ENCODE measurements around the gene TAOK1. TPM values are rescaled to one million over a fixed set of nuclear protein-coding genes. Genes with fewer than 3 reads are reported as not detected.
"Not testable (repeated sequence)": the region's sequence is repeated elsewhere in the genome, so short reads cannot be mapped to it uniquely, and the experiment has no call there.

The TAOK1 gene
- total RNA-seq: 16.4 TPM

- peak; percentile 93 to 99 (median 98) for DNase-seq (ENCODE audit: low read depth in 2 of 3, low spot score in 2 of 3)
These were observed at the start of gene TAOK1 for GRCh38 chr17:29389982-29390850. Gene TAOK1 (plus strand): TSS chr17:29390363. CDS start chr17:29451549, 61,186 bp downstream.

- DNase-seq (ENCODE audit: low read depth in 2 of 3, low spot score in 2 of 3): no peak
These were observed 48.4 kb upstream of the TAOK1 start for GRCh38 chr17:29341726-29342125.

- DNase-seq (ENCODE audit: low read depth in 2 of 3, low spot score in 2 of 3): peak in 2 of 3 donors; percentile 35 to 82
These were observed 47.9 kb upstream of the TAOK1 start for GRCh38 chr17:29342158-29342765.

- DNase-seq (ENCODE audit: low read depth in 2 of 3, low spot score in 2 of 3): no peak
These were observed 45.8 kb upstream of the TAOK1 start for GRCh38 chr17:29344201-29344856.

GRCh38 chr17:29345066-29345465 is 45.1 kb upstream of the TAOK1 start:
- DNase-seq (ENCODE audit: low read depth in 2 of 3, low spot score in 2 of 3): no peak

- not testable (repeated sequence) for DNase-seq (ENCODE audit: low read depth in 2 of 3, low spot score in 2 of 3)
These were observed 44.7 kb upstream of the TAOK1 start for GRCh38 chr17:29345470-29345869.

- DNase-seq (ENCODE audit: low read depth in 2 of 3, low spot score in 2 of 3): no peak
These were observed 43.7 kb upstream of the TAOK1 start for GRCh38 chr17:29346462-29346861.

- DNase-seq (ENCODE audit: low read depth in 2 of 3, low spot score in 2 of 3): no peak
These were observed 42.1 kb upstream of the TAOK1 start for GRCh38 chr17:29347831-29348629.

GRCh38 chr17:29349409-29349808 is 40.8 kb upstream of the TAOK1 start:
- DNase-seq (ENCODE audit: low read depth in 2 of 3, low spot score in 2 of 3): no peak

- DNase-seq (ENCODE audit: low read depth in 2 of 3, low spot score in 2 of 3): no peak
These were observed 38.0 kb upstream of the TAOK1 start for GRCh38 chr17:29352146-29352545.

- no peak for DNase-seq (ENCODE audit: low read depth in 2 of 3, low spot score in 2 of 3)
These were observed 32.9 kb upstream of the TAOK1 start for GRCh38 chr17:29357232-29357631.

- DNase-seq (ENCODE audit: low read depth in 2 of 3, low spot score in 2 of 3): peak in 1 of 3 donors; percentile 32
These were observed 32.3 kb upstream of the TAOK1 start for GRCh38 chr17:29357821-29358232.

- peak in 1 of 3 donors; percentile 24 for DNase-seq (ENCODE audit: low read depth in 2 of 3, low spot score in 2 of 3)
These were observed 31.7 kb upstream of the TAOK1 start for GRCh38 chr17:29358416-29358815.

GRCh38 chr17:29359777-29360176 is 30.4 kb upstream of the TAOK1 start:
- DNase-seq (ENCODE audit: low read depth in 2 of 3, low spot score in 2 of 3): no peak

- DNase-seq (ENCODE audit: low read depth in 2 of 3, low spot score in 2 of 3): no peak
These were observed 26.4 kb upstream of the TAOK1 start for GRCh38 chr17:29363716-29364115.

GRCh38 chr17:29364691-29365090 is 25.5 kb upstream of the TAOK1 start:
- DNase-seq (ENCODE audit: low read depth in 2 of 3, low spot score in 2 of 3): no peak

GRCh38 chr17:29368161-29368560 is 22.0 kb upstream of the TAOK1 start:
- DNase-seq (ENCODE audit: low read depth in 2 of 3, low spot score in 2 of 3): no peak

GRCh38 chr17:29368926-29369325 is 21.2 kb upstream of the TAOK1 start:
- no peak for DNase-seq (ENCODE audit: low read depth in 2 of 3, low spot score in 2 of 3)

- peak; percentile 42 to 78 (median 69) for DNase-seq (ENCODE audit: low read depth in 2 of 3, low spot score in 2 of 3)
These were observed 20.1 kb upstream of the TAOK1 start for GRCh38 chr17:29369831-29370735.

All from hematopoietic multipotent progenitor cell (in vitro differentiated cells).